Right hindlimb (tissue), 1 donor: ENCODE measurements around the gene RIPK4.
"Not testable (repeated sequence)": the region's sequence is repeated elsewhere in the genome, so short reads cannot be mapped to it uniquely, and the experiment has no call there.

Experiments used
- DNase-seq: peaks from one replicate; pipeline ENCODE4 v3.0.0-alpha.2; 2018

RIPK4 gene

DNA sequence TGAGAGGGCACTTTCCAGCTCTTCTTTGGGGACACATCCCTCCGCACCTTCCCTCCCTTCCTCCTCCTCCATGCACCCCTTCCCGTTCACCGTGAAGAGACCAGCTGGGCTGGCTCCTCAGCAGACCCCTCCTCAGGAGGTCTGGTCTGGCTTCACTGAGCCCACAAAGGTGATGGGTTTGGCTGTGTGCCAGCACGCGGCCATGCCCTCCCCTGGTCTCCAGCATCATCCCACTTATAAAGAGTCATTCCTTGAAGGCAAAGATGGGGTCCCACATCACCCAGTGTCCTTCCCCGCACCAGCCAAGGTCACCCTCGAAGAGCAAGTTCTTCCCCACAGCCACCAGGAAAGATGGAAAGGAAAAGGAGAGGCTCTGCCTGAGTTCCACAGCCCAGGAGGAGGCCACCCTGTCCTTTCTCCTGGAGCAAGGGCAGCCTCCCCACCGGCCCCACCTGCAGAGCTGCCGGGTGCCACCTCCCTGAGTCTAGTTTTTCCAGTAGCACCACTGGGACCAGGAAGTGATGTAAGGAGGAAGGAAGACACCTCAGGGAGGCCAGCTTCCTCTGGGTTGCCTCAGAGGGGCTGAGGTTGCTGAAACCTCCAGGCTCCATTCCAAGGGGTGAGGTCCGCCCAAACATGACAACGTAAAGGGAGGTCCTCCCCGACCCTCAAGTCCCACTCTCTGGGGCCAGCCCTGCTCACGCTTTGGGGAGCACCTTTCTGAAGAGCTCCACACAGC, 32.7 kb downstream of the RIPK4 start:
- no peak for DNase-seq

DNA sequence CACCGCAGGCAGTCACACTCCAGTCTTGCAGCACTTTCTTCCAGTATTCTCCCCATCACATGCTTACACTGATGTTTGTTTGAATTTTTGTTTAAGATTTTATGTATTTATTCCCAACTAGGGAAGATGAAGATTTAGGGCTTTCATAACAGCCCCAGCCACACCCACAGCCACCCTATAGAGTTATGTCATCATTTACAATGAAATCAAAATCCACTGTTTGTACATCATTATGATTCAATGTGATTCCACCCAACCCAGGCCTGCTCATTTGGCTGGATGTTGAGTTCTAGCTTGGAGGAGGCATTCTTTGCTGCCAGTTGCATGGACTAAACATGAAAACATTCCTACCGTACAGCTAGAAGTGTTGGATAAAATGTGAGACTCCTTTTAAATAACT, 35.8 kb downstream of the RIPK4 start:
- no peak for DNase-seq

DNA sequence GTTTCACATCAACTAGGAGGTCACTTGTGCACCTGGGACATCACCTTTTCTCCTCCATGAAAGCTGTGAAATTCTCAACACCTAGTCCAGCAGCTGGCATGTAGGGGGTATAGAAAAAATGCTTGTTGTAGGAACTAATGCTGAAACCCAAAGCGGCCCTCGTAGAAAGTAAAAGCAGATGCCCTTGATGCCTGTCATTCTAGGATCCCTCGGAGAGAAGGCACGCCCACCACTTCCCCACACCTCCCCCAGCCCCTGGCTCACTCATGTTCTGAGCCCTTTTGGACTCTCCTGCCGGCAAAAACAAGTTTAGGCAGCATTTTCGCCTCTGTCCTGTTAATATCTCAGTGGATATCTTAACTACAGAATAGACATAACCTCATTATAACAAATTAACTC, 36.5 kb downstream of the RIPK4 start:
- DNase-seq = no peak

DNA sequence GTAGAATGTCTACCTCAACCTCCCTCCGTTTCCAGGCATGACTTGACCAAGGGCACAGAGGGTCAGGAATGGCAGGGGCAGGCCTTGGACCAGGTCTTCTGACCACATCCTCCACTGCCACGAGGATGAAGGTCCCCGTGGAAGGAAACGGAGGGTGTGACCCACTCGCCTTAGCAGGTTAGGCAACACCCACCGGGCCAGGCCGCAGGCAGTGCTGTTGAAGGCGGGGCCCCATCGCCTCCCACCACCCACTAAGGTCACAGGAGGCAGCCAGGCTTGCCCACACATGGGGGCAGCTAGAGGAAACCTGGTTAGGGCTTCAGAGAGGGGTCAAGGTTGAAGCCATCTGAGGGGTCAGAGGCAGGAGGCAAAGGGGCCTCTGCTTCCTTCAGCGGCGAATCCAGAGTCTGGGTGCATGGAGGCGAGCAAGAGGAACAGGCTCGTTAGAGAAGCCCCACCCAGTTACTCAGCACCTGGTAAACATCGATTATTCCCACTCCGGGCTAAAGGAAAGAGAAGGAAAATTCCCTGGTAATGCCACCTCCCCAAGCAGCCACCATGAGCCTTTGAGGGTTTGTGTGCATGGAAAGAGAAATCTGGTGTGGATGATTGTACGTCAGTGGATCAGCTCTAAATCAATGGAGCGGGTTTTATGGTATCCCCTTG, 37.0 kb downstream of the RIPK4 start:
- DNase-seq = no peak

DNA sequence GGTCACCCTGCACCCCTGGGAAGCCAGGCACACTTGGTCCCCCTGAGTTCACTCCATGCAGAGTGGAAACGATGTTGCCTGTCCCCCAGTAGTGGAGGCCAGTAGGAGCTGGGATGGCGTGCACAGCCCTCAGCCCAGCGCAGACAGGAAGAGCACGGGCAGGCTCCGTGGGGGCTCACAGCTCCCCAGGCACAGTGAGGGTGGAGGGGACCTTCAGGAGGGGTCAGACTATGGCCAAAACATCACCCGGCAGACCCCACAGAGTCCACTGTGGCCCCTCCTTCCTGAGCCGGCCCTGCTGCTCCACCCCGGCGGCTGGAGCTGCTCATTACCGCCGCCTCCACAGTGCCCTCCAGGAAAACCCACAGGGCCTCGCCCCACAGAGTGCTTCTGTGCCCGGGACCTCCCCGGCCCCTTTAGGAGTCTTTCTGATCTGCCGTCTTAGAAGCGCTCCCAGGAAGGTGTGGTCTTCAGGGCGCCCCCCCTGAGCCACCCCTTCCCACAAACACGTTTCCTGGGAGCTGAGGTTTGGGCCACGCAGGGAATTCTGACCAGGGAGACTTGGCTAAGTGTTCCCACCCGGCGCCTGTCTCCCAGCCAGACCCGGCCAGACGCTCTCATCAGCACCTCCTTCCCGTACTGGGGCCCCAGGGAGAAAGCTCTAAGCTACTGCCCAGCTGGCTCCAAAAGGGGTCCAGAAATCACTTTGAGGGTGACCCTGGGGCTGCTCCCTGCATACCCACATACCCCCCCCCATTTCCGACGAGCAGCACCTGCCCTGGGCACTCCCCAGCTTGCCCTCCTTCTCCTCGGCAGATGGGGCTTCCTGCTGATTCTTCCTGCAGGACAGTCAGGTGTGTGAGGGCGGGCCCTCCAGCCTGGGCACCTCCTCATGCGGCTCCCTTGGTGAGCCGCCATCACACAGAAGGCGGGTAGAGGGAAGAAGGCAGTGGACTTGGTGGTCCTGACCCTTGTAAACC, 38.8 kb downstream of the RIPK4 start:
- no peak for DNase-seq

DNA sequence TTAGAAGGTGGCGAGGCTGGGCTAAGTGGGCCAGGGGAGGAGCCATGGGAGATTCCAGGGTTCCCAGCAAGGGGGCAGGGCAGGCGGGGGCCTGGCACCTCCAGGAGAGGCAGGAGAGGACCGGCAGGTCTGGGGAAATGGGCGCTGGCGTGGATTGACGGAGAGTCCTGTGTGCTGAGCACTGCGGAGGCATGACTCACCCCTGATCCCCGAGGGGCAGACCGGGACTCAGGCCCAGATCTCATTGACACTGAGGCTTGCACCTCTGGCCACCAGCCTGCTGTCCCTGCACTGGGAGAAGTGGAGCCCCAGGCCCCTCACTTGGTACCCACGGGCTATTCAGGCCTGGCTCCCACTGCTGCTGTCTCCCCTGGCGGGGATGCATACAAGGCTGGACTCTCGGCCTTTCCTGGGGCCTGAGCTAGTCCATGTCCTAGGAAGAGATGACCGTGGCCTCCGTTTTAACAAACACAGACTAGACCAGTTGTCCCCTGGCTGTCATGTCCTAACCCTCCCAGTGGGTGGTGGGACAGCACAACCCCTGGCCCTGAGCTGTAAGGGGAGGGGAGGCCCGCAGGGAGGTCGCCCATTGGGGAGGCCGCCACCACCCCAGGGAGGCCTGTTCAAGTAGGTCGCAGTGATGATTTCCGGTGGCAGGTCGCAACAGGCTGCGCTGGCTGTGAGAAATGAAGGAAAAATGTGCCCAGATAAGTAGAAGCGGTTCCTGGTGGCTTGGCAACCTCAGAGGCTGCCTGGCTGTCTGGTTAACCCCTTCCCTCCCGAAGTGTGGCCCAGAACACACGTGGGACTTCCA, 39.7 kb downstream of the RIPK4 start:
- peak; percentile 49 for DNase-seq

DNA sequence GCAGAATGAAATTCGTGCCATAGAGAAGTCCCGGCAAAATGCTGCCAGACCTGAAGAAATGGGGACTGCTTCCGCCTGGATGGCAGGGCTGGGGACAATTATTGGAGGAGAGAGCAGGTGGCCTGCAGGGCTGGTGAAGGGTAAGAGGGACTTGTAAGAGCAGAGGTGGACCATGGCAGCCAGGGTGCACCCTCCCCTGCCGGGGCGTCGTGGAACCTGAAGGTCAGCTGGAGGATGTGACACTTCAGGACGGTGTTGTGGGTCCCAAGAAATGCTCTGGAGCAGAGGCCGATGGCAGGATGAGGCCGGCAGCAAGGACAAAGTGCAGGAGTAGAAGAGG, 40.3 kb downstream of the RIPK4 start:
- DNase-seq = no peak

DNA sequence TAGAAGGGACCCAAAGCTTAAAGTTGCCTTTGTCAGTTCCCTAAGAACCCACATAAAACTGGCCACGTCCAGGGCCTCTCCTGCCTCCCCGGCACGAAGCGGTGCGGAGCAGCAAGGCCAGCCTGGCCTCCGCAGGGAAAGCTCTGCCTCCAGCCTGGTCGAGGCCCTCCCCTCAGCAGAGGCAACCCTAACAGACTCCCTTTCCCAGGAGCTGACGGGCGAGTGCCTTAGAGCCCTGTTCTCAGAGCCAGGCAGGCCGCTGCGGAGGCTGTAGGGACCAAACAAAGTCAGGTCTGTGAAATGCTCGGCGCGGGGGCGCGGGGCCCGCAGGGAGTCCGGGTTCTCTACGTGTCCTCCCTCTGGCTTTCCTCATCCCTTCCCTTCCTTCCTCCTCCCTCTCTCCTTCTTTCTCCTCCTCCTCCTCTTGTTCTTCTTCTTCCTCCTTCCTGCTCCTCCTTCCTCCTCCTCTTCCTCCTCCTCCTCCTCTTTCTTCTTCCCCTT, 40.7 kb downstream of the RIPK4 start:
- DNase-seq = no peak

DNA sequence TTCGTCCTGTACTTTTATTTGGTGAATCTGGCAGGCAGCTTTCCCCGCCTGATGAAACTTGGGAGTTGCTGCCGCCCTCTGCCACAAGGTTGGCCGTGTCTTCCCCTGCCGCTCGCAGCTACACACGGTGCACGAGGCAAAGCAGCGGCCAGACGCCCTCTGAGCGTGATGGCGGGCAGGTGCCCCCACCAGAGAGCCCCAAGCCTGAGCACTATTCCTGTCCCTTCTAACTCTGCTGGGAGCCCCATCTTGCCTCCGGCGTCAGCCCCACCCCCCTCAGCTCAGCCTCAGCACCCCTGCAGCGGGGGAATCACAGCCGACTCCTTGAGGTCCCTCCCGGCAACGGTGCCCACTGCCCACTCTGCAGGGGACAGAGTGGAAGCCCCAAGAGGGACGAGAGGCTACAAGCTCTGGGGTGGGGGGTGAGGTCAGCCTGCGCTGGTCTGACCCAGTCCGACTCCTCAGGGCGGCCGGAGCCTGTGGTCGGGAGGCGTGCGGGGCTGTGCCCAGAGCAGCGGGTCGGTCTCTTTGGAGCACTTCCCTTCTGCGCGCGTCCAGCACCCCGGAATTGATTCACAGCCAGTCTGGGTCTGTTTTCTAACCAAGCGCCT, 41.3 kb downstream of the RIPK4 start:
- DNase-seq = no peak

DNA sequence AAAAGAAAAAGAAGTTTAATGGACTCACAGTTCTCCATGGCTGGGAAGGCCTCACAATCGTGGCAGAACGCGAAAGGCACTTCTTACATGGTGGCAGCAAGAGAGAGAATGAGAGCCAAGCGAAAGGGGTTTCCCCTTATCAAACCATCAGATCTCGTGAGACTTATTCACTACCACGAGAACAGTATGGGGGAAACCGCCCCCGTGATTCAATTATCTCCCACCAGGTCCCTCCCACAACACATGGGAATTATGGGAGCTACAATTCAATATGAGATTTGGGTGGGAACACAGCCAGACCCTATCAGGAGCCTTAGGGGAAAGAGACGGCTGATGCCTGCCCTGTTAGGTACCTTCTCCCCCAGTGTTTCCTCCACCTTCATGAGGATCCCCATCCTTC, 43.0 kb downstream of the RIPK4 start:
- DNase-seq = not testable (repeated sequence)

DNA sequence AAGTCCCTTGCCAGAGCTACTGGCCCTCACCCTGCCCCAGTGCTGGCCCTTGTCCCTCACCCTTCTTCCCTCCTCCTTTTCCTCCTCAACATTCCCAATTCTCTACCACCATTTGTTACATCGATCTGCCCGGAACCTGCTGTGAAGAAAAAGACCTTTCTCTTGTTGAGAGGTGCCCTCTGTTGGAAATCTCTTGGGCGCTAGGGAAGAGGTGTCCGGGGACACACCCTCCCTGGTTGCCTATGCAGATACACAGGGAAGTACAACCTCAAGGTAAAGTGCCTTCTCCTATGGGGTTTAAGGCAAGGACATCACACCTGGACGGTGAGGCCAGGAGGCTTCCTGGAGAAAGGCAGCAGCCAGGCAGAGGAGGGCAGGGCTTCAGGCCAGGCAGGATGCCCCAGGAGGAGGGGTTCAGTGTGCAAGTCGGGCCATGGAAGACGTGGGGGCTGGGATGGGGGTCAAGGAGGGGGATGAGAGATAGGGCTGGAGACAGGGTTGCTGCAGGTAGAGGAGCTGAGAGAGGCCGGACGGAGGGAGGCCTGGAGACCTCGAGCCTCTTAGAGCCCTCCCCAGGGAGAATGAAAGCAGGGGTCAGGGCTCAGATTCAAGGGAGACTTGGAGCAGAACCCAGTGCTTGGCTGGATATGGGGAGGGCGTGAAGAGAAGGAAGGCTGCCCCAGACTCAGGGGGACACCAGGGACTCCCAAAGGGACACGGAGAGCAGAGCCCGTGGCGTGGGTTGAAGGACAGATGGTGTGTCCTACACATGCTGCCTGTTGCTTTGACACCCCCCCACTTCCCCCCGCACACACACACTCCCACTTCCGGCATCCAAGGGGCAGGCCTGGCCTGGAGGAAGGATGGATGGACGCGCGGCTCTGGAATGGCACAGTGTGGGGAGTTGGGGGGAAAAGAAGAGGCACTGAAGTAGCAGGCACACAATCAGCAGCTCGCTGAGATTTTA, 44.5 kb downstream of the RIPK4 start:
- DNase-seq = no peak

DNA sequence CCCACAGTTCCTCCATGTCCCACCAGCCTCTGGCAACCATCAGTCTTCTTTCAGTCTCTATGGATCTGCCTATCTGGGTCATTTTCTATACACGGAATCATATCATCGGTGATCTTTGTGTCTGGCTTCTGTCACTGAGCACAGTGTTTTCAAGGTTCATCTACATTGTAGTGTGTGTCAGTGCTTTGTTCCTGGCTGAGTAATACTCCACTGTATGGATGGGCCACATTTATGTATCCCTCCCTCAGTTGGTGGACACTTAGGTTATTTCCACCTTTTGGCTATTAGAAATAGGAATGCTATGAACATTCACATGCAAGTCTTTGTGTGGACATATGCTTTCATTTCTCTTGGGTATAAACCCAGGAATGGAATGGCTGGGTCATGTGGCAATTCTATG, 46.6 kb downstream of the RIPK4 start:
- no peak for DNase-seq

DNA sequence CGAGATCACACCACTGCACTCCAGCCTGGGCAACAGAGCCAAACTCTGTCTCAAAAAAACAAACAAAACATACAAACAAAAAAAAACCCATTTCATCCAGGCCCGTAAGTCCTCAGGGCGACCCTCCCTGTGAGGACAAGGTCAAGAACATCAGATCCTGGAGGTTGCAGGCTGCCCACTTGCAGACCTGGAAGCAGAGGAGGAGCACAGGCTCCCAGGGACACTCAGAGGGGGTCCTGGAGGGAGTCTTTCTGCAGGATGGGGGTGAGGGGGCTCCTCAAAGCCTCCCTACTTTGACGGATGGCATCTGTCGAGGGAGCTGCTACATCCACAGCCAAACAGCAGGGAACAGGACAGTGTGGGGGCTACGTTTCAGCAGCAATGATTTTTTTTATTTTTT, 47.2 kb downstream of the RIPK4 start:
- DNase-seq = no peak

DNA sequence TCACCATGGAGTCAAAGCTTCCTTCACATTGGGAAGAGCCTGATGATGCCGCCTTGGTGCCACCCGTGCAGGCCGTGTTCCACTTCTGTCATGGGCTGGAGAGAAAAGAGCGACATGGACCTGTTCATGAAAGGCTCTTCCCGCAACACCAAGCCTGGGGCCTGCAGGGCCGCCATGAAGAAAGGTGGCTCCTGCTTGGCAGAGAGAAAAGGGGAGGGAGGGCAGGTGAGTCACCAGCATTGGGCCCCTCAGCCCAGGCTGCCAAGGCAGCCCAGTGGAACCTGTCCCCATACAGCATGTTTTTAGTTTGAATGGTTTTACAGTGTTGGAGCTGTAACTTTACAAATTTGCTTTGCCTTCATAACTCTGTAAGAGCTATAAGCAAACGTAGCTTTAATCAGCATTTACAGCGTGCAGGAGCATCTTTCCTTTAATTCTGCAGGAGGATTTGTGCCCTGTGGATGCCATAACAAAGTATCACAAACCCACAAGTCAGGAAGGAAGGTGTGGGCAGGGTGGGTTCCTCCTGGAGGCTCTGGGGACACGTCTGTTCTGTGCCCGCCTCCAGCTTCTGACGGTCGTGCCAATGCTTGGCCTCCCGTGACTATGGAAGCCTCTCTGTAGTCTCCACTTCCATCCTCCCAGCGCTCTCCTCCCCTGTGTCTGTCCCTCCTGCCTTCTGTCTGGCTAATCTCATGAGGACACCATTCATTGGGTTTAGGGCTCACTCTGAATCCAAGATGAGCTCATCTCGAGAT, 49.1 kb downstream of the RIPK4 start:
- no peak for DNase-seq

DNA sequence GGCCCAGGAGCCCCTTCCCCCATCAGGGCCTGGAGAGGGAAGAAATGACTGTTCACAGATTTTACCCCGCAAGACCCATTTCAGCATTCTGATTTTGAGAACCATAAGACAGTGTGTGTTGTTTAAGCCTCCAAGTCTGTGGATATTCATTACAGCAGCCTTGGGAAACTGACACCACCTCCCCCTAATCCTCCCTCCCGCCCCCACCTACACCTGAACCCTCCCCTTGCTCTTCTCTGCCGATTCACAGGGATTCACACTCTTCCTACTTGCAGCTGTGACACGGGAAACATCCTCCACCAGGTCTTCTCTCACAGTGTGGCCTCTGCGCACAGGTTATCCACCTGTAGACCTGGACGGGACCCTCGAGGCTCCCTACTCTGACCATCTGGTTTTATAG, 50.1 kb downstream of the RIPK4 start:
- no peak for DNase-seq

DNA sequence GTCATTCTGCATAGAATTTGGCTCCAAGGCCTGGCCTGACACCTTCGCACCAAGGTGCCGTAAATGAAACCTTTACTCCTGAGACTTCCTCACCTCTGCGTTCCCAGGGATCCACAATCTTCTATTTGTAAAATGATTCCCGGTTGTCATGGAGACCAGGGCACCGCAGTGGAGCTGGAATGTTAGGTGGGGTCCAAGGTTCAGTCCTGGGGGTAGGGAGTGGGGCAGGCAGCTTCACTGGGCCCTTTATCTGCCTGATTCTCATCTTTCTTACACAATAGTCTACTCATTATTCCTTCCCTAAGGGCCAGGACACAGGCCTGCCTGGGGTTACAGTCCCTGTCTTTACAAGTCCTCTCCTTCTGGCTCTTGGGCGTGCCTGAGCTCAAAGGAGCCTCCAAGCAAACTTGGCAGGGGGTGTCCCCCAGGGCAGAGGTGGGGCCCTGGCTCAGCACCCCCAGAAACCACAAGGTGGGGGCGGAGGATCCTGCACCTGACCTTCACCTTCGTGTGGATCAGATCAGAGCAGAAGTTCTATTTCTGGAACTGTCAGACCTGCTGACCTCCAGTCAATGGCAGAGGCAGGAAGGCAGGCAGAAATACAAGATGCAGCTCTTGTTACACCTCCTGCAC, 51.1 kb downstream of the RIPK4 start:
- DNase-seq = no peak

DNA sequence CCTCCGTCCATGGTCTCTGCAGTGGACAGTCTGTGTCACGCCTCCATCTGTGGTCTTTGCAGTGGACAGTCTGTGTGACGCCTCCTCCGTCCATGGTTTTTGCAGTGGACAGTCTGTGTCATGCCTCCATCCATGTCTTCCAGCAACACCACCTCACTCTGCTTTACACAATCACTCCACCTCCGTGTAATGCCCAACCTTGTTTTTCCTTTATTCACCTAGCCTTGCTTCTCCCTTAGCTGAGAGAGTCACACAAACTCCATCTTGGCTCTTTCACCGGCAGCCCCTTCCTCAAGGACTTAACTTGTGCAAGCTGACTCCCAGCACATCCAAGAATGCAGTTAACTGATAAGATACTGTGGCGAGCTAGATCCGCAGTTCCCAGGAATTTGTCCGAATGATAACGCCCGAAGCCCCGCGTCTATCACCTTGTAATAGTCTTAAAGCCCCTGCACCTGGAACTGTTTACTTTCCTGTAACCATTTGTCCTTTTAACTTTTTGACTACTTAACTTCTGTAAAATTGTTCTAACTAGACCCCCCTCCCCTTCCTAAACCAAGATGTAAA, 52.5 kb downstream of the RIPK4 start:
- DNase-seq = not testable (repeated sequence)

DNA sequence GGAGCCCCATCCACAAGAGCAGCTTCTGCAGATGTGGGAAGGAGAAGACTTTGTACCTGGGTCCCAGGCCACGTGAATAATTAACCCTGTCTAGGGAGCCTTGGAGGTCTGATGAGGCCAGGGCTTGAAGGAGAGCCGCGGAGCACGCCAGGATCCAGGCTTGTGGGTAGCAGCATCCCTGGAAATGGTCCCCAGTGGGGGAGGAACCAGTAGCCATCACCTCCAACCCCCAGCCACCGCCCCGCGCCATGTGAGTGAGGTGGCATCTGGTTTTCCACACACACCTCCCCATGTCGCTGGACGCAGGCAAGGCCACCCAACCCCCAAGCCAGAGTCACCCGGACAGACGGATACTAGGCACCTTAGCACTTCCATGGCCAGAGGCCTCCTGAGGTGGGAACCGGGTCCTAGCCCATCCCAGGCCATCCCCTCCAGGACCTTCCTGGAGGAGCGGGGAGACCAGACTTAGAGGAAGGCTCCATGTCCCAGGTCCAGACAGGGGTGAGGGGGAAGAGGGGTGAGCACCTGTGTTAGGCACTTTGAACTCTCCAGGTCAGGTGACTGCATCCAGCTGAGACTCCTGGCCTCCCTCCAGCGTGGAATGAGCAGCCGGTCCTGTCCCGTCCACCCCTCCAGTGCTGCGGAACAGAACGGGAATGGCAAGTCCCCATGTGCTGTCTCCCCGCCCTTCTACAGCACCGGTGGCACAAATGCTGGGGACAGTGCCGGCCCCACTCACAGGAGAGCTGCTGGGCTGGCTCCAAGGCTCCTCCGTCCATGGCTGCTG, 53.2 kb downstream of the RIPK4 start:
- no peak for DNase-seq
